ENCODE data around the gene P2RX6.

Gene P2RX6

DNA sequence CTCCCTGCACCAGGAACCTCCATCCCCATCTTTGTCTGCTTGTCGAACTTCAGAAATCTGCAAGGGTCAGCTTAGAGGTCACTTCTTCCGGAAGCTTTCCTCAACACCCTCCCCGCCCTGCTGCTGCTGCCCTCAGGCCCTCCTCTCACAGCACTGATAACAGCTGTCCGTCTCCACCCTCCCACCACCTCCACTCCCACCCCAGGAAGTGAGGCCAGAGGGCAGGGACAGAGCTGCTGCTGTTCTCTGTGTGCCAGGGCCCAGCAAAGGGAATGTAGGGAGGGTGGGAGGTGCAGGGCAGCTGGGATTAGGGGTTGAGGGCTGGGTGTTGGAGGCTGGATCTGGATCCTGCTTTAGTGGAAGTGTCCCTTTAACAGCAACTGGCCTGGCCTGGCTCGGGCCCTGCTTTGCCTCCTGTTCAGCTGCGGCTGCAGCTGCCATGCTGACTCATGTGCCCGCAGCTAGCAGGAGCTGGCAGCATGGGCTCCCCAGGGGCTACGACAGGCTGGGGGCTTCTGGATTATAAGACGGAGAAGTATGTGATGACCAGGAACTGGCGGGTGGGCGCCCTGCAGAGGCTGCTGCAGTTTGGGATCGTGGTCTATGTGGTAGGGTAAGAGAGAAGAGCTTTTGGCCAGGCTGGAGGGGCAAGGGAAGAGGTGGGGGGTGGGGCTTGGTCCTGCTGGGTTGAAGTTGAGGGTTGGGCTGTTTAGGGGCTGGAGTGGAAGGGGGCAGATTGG lies at the start of gene P2RX6:
Gene P2RX6 (plus strand): TSS at position 440 of the 740 bp plus-strand sequence. CDS start 10 bp downstream, at position 450.
- ATAC-seq (ENCODE audit: insufficient read depth, low read depth) (no peak), DNase-seq (no peak)
- peaks cover 15% of the 10 kb centered on the region for H3K4me1 ChIP-seq (ENCODE audit: insufficient read depth, low read length)
- no peaks in the 10 kb centered on the region for H3K36me3 ChIP-seq (ENCODE audit: insufficient read depth, low read length)
- peaks cover 9% of the 10 kb centered on the region for H3K27me3 ChIP-seq (ENCODE audit: insufficient read depth, low read length, poor library complexity)
- peaks cover 7% of the 10 kb centered on the region for H4K20me1 ChIP-seq (ENCODE audit: insufficient read depth, low read length)
- peak within 1 kb of the TSS; percentile 59 for H3K4me2 ChIP-seq (ENCODE audit: insufficient read depth, low read length)
- H2AFZ ChIP-seq (ENCODE audit: low read depth, low read length): no peak within 1 kb of the TSS
- no peaks in the 10 kb centered on the region for H3K79me2 ChIP-seq (ENCODE audit: insufficient read depth, low read length)
- H3K27ac ChIP-seq (ENCODE audit: low read length): no peak within 1 kb of the TSS
- no peak within 1 kb of the TSS for H3K9ac ChIP-seq (ENCODE audit: low read depth, low read length)
- no peaks in the 10 kb centered on the region for H3K9me3 ChIP-seq (ENCODE audit: insufficient read depth, low read length, severe bottlenecking)
- peak within 1 kb of the TSS in 1 of 2 experiments; percentile 40; a peak in 2 of 4 replicates for H3K4me3 ChIP-seq (ENCODE audit: low read depth in 1 of 2, low read length in 2 of 2)
- no peak for TF ChIP-seq EZH2 (IDR thresholded peaks at IDR 0.05; ENCODE audit: borderline replicate concordance, low read depth, low read length, severe bottlenecking)
- TF ChIP-seq, protein P1, sequence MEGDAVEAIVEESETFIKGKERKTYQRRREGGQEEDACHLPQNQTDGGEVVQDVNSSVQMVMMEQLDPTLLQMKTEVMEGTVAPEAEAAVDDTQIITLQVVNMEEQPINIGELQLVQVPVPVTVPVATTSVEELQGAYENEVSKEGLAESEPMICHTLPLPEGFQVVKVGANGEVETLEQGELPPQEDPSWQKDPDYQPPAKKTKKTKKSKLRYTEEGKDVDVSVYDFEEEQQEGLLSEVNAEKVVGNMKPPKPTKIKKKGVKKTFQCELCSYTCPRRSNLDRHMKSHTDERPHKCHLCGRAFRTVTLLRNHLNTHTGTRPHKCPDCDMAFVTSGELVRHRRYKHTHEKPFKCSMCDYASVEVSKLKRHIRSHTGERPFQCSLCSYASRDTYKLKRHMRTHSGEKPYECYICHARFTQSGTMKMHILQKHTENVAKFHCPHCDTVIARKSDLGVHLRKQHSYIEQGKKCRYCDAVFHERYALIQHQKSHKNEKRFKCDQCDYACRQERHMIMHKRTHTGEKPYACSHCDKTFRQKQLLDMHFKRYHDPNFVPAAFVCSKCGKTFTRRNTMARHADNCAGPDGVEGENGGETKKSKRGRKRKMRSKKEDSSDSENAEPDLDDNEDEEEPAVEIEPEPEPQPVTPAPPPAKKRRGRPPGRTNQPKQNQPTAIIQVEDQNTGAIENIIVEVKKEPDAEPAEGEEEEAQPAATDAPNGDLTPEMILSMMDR (IDR thresholded peaks at IDR 0.05; ENCODE audit: borderline replicate concordance, extremely low read depth, low read length, poor library complexity, severe bottlenecking): no peak

DNA sequence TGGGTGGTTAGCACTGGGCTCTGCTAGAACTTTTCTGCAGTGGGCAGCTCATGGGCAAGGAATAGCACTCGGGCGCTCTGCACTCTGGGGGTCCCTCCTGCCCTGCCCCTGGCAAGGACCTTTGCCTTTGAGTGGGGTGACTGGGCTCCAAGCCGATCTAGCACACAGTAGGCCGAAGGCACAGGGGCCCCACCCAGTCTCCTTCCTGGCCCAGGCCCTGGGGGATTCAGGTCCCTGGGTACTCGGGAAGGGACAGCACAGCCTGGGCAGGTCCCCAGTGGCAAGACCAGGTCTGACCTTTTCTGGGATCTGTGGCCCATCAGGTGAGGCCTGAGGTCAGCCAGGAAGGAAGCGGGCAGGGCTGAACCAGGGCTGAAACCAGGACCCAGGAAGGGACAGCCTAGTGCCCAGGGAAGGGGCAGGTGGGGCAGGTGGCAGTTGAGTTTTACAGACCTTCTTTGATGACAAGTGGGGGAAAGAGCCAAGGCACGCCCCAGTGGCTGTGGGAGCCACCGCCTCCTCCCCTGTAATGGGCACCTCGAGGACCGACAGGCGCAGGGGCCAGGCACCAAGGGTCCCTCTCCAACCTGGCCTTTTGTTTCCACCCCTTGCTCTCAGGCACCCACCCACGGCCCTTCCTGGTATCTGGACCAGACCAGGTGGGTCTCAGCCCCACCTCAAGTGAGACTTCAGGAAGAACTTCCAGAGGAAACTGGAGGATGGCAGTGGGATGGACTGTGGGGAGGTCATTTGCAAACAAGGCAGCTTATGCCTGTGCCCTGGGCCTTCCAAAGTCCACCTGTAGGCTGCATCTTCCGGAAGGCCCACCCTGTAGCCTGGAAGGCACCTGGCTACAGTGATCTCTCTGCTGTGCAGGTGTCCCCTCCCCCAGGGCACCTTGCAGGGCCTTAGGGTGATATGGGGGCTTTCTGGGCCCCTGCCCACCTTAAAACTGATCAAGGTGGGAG lies 48.8 kb upstream of the P2RX6 start:
- DNase-seq (no peak), ATAC-seq (ENCODE audit: insufficient read depth, low read depth) (no peak)
- Histone ChIP-seq H3K9ac (ENCODE audit: low read depth, low read length) (no peak overlapping the region), H2AFZ (ENCODE audit: low read depth, low read length) (no peak overlapping the region), H3K4me2 (ENCODE audit: insufficient read depth, low read length) (no peak overlapping the region), H3K27me3 (ENCODE audit: insufficient read depth, low read length, poor library complexity) (peaks cover 34% of the 10 kb centered on the region), H3K27ac (ENCODE audit: low read length) (no peak overlapping the region), H3K79me2 (ENCODE audit: insufficient read depth, low read length) (no peaks in the 10 kb centered on the region), H3K4me1 (ENCODE audit: insufficient read depth, low read length) (peaks cover 3% of the 10 kb centered on the region; the same call in 1 of the 2 replicates), H3K36me3 (ENCODE audit: insufficient read depth, low read length) (no peaks in the 10 kb centered on the region), H3K9me3 (ENCODE audit: insufficient read depth, low read length, severe bottlenecking) (no peaks in the 10 kb centered on the region), H3K4me3 (ENCODE audit: low read depth in 1 of 2, low read length in 2 of 2) (no peak overlapping the region), H4K20me1 (ENCODE audit: insufficient read depth, low read length) (peaks cover 14% of the 10 kb centered on the region)
- no peak for TF ChIP-seq EZH2 (IDR thresholded peaks at IDR 0.05; ENCODE audit: borderline replicate concordance, low read depth, low read length, severe bottlenecking)
- TF ChIP-seq, protein P1 (IDR thresholded peaks at IDR 0.05; ENCODE audit: borderline replicate concordance, extremely low read depth, low read length, poor library complexity, severe bottlenecking): no peak

DNA sequence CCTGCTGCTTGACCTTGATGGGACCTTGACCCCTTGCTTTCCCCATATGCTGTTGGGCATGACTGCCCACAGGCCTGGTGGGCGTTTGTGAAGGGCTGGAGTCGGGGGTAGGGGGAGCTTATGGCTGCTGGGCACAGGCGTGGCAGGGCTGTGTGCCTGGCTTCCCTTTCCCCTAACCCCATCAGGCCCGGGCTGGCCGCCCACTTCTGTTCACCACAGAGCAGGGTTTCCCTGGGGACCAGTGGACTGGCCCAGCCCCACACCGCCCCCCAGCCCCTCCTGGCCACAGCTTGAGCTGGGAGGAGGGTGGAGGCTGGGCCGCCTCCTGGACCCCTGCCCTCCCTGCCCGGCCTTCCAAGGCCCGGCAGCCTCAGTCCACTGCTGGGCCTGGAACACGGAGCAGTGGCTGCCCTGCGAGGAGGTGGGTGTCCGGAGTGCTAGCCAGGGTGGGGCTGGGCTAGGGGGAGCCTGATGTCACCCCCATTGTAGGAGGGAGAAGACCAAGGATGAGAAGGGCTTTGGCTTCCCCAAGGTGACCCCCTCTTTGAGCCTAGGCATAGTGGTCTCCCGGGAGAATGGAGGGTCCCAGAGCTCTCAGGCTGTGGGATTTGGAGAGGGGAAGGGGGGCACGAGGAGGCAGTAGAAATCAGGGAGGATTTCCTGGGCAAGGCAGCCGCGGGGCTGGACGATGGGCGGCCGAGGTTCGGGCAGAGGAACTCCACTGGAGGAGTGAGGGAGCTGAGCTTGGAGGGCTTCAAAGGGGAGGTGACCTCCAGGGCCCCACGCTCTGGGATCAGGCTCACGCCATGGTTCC lies 47.9 kb upstream of the P2RX6 start, which contains the start of gene AIFM3:
Gene AIFM3 (plus strand): TSS at position 373 of the 814 bp plus-strand sequence. CDS start 690 bp downstream, outside the sequence.
- DNase-seq (no peak), ATAC-seq (ENCODE audit: insufficient read depth, low read depth) (no peak)
- peaks cover 34% of the 10 kb centered on the region for H3K27me3 ChIP-seq (ENCODE audit: insufficient read depth, low read length, poor library complexity)
- H3K79me2 ChIP-seq (ENCODE audit: insufficient read depth, low read length): no peaks in the 10 kb centered on the region
- TF ChIP-seq EZH2 (IDR thresholded peaks at IDR 0.05; ENCODE audit: borderline replicate concordance, low read depth, low read length, severe bottlenecking): no peak
- TF ChIP-seq, protein P1 (IDR thresholded peaks at IDR 0.05; ENCODE audit: borderline replicate concordance, extremely low read depth, low read length, poor library complexity, severe bottlenecking): no peak
- H4K20me1 ChIP-seq (ENCODE audit: insufficient read depth, low read length): peaks cover 14% of the 10 kb centered on the region
- no peak within 1 kb of the TSS for H2AFZ ChIP-seq (ENCODE audit: low read depth, low read length)
- no peak within 1 kb of the TSS for H3K27ac ChIP-seq (ENCODE audit: low read length)
- no peak within 1 kb of the TSS for H3K4me3 ChIP-seq (ENCODE audit: low read depth in 1 of 2, low read length in 2 of 2)
- H3K36me3 ChIP-seq (ENCODE audit: insufficient read depth, low read length): no peaks in the 10 kb centered on the region
- no peak within 1 kb of the TSS for H3K4me2 ChIP-seq (ENCODE audit: insufficient read depth, low read length)
- H3K4me1 ChIP-seq (ENCODE audit: insufficient read depth, low read length): no peaks in the 10 kb centered on the region
- no peaks in the 10 kb centered on the region for H3K9me3 ChIP-seq (ENCODE audit: insufficient read depth, low read length, severe bottlenecking)
- H3K9ac ChIP-seq (ENCODE audit: low read depth, low read length): no peak within 1 kb of the TSS

Data from DND-41 (cell line).